CD4-positive, CD25-positive, alpha-beta regulatory T cell (primary cell): ENCODE measurements around the gene RNF2. TPM values are rescaled to one million over a fixed set of nuclear protein-coding genes. Genes with fewer than 3 reads are reported as not detected.

Experiments
- ATAC-seq, 2 donors: fragments of 150-1000 bp; cut with Tn5 transposase; one replicate each; pipeline ENCODE4 v1.10.0; 2021; ENCODE audit warnings: low read depth in 2 of 2, moderate number of reproducible peaks in 2 of 2, moderate library complexity in 1 of 2
- DNase-seq, 3 donors: peaks; one replicate each; pipeline versions ENCODE4 v3.0.0 to v3.0.0-alpha.2; 2012 to 2022; ENCODE audit warnings: mixed read lengths in 1 of 3
- H3K27ac ChIP-seq: one replicate; pipeline ENCODE4 v1.7.0; 2013; ENCODE audit warnings: mild to moderate bottlenecking, low read length; ENCODE audit not compliant: insufficient read depth, poor library complexity, severe bottlenecking
- H3K27me3 ChIP-seq: one replicate; pipeline ENCODE4 v1.7.0; 2013; ENCODE audit warnings: low read length; ENCODE audit not compliant: control insufficient read depth, insufficient read depth
- H3K36me3 ChIP-seq: one replicate; pipeline ENCODE4 v1.7.0; 2013; ENCODE audit warnings: mild to moderate bottlenecking, low read length, moderate library complexity; ENCODE audit not compliant: control insufficient read depth, insufficient read depth
- H3K4me1 ChIP-seq: 2 replicates; pipeline ENCODE4 v1.7.0; 2013; ENCODE audit warnings: mild to moderate bottlenecking, low read length; ENCODE audit not compliant: insufficient read depth, control insufficient read depth, poor library complexity, severe bottlenecking
- H3K4me3 ChIP-seq: one replicate; pipeline ENCODE4 v1.7.0; 2013; ENCODE audit warnings: low read depth, mild to moderate bottlenecking, low read length, moderate library complexity
- H3K9me3 ChIP-seq, 2 experiments: 1 replicate in 1 of 2; 2 replicates in 1 of 2; pipeline ENCODE4 v1.7.0; 2013; ENCODE audit warnings: low read length in 2 of 2, mild to moderate bottlenecking in 1 of 2, moderate library complexity in 1 of 2; ENCODE audit not compliant: control insufficient read depth in 2 of 2
- H3K27ac Mint-ChIP-seq, 3 donors: one replicate each; pipeline ENCODE4 v1.8.0; 2020 to 2022; ENCODE audit warnings: mild to moderate bottlenecking in 3 of 3, mixed read lengths in 3 of 3, moderate library complexity in 2 of 3
- H3K27me3 Mint-ChIP-seq: one replicate; pipeline ENCODE4 v1.8.0; 2022; ENCODE audit warnings: mild to moderate bottlenecking, mixed read lengths
- H3K36me3 Mint-ChIP-seq: one replicate; pipeline ENCODE4 v1.8.0; 2020; ENCODE audit warnings: mixed read lengths
- H3K4me1 Mint-ChIP-seq, 4 donors: one replicate each; pipeline ENCODE4 v1.8.0; 2020 to 2022; ENCODE audit warnings: mixed read lengths in 4 of 4, mild to moderate bottlenecking in 1 of 4
- H3K4me3 Mint-ChIP-seq, 4 donors: one replicate each; pipeline ENCODE4 v1.8.0; 2020 to 2022; ENCODE audit warnings: mild to moderate bottlenecking in 4 of 4, mixed read lengths in 4 of 4, moderate library complexity in 3 of 4
- H3K9me3 Mint-ChIP-seq, 7 donors: one replicate each; pipeline ENCODE4 v1.8.0; 2020 to 2022; ENCODE audit warnings: mixed read lengths in 7 of 7, mild to moderate bottlenecking in 3 of 7, moderate library complexity in 2 of 7
- polyA plus RNA-seq, 4 donors: library from polyadenylated mRNA; unstranded; fragments of 300-500 nt; fragmentation: Illumina TruSeq; gene quantifications; one replicate each; pipeline ENCODE4 v1.2.3, GENCODE V29; 2021
- total RNA-seq: library from RNA; stranded (reverse); gene quantifications from one replicate; pipeline ENCODE4 v1.2.3, GENCODE V29; 2022

Gene RNF2
- total and polyA plus RNA-seq, 5 donors from 2014 or later: 16.4 to 33.3 (median 25.4) TPM

DNA sequence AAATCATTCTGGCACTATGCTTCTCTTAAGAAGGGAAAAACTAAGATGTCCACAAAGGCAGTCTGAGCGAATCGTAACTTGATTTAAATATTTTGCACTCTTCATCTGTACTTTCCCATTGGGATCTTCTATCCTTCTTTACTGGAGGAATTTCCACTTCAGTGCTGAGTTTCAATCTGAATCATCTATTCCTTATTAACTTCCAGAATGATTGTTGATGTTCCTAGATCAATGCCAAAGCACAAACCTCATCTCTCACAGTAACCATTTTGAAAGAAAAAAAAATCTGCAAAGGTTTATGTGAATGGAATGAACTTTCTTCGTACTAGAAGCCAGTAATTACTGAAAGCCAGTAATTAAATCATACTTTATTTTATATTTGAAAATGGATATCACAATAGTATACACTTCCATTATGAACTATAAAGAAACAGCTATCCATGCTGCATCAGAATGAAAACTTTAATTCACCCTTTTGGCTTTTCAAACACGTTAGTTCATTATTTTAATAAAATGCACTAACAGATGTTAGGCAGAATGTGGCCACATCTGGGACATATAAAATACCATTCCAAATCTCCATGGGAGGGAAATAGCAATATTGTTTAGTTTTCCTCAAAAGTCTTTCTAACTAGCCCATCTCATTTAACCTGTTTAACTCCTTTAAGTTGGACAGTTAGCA lies 5.5 kb upstream of the RNF2 start:
- Histone ChIP-seq H3K4me1 (no peaks in the 10 kb centered on the region), H3K27ac (no peak overlapping the region), H3K4me3 (no peak overlapping the region), H3K9me3 (no peaks in the 10 kb centered on the region), H3K36me3 (no peaks in the 10 kb centered on the region), H3K27me3 (peaks cover 8% of the 10 kb centered on the region)
- Mint-ChIP-seq H3K9me3 (no peaks in the 10 kb centered on the region), H3K27ac (no peak overlapping the region), H3K4me3 (peak overlapping the region in 1 of 4 donors; percentile 52), H3K27me3 (peaks cover 24% of the 10 kb centered on the region), H3K4me1 (peaks cover 8 to 15% (median 8%) of the 10 kb centered on the region in 4 donors), H3K36me3 (no peaks in the 10 kb centered on the region)
- ATAC-seq (no peak), DNase-seq (no peak)

DNA sequence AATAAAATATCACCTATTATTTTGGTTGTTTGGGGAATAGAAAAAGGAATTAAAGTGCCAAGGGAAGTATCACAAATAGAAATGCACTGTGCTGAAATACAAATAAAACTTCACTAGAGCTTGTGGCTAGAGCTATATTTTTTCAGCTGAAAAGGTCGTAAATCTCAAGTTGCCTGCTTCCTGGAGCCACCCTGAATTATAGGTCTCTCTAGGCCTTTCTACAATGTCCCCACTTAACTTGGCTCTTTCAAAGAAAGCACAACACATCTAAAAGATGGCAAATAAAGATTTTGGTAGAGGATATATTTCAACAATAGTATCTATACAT lies 5.0 kb upstream of the RNF2 start:
- Mint-ChIP-seq H3K27ac (no peak overlapping the region), H3K27me3 (peaks cover 19% of the 10 kb centered on the region), H3K9me3 (no peaks in the 10 kb centered on the region), H3K4me1 (peaks cover 8 to 15% (median 9%) of the 10 kb centered on the region in 4 donors), H3K4me3 (no peak overlapping the region), H3K36me3 (no peaks in the 10 kb centered on the region)
- DNase-seq (no peak), ATAC-seq (no peak)
- Histone ChIP-seq H3K36me3 (no peaks in the 10 kb centered on the region), H3K27me3 (peaks cover 7% of the 10 kb centered on the region), H3K27ac (no peak overlapping the region), H3K4me1 (no peaks in the 10 kb centered on the region), H3K9me3 (no peaks in the 10 kb centered on the region), H3K4me3 (no peak overlapping the region)

DNA sequence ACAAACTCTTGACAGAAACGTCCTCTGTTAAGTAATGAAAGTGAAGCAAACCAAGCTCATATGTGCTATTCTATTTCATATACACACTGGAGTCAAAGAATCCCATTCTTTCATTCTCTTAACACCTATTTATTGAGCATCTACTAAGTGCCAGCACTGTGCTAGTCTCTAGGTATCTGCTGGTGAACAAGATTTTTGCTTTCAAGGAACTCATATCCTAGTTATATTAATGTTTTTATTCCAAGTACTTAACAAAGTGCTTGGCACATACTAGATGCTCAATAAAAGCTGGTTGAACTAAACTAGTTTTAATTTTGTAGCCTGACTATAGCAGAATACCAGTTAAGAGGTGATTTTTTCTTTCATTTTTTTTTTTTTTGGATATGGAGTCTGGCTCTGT lies 3.6 kb upstream of the RNF2 start:
- no peak overlapping the region for H3K4me3 ChIP-seq
- peaks cover 4% of the 10 kb centered on the region for H3K4me1 ChIP-seq
- Mint-ChIP-seq H3K9me3 (no peaks in the 10 kb centered on the region), H3K27ac (no peak overlapping the region), H3K4me1 (peaks cover 14 to 23% (median 16%) of the 10 kb centered on the region in 4 donors), H3K4me3 (no peak overlapping the region), H3K27me3 (peaks cover 13% of the 10 kb centered on the region), H3K36me3 (no peaks in the 10 kb centered on the region)
- peaks cover 3% of the 10 kb centered on the region for H3K27me3 ChIP-seq
- H3K9me3 ChIP-seq: no peaks in the 10 kb centered on the region
- DNase-seq: no peak
- ATAC-seq: no peak
- no peaks in the 10 kb centered on the region for H3K36me3 ChIP-seq
- no peak overlapping the region for H3K27ac ChIP-seq

DNA sequence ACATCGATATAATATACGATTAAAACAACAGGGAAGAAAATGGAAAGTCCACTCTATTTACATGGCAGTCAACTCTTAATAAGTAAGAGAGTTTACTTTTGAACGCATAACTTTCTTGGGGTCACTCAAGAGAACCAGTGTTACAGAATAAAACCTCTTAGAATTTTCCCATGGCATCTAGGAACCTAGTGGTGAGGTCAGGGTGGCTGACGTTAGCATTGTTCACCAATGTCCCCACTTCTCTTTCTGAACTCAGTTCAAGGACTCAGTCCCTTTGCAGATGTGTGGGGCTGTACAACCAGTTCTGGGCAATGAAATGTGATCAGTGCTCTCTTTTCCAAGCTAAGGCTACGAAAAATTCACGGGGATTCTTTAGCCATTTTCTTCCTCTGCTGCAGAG lies 2.6 kb upstream of the RNF2 start:
- no peak for ATAC-seq
- Mint-ChIP-seq H3K27ac (no peak overlapping the region), H3K27me3 (peaks cover 4% of the 10 kb centered on the region), H3K4me1 (peaks cover 21 to 29% (median 25%) of the 10 kb centered on the region in 4 donors), H3K9me3 (no peaks in the 10 kb centered on the region), H3K36me3 (no peaks in the 10 kb centered on the region), H3K4me3 (peak overlapping the region in 2 of 4 donors; percentile 35 to 93)
- no peak for DNase-seq
- Histone ChIP-seq H3K27me3 (peaks cover 3% of the 10 kb centered on the region), H3K4me1 (peaks cover 12% of the 10 kb centered on the region), H3K36me3 (no peaks in the 10 kb centered on the region), H3K27ac (no peak overlapping the region), H3K9me3 (no peaks in the 10 kb centered on the region), H3K4me3 (no peak overlapping the region)

DNA sequence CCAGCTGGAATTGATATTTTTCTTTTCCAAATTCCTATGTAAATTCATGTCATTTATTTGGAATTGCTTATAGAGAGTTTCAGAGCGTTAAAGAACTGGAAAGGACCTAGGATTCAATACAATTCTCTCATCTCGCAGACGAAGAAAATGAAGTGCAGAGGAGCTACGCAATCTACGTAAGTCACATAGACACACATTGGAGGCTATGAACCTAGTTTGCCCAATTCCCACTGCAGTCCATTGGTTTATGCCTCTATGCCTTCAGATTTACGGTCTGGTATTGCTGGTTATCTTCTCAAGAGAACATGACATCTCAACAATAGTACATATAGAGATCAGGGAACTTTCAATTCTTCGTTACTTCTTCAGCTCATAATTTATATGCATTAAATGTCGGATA lies 971 bp upstream of the RNF2 start:
- H3K4me3 Mint-ChIP-seq: peak overlapping the region; percentile 92 to 97 (median 94)
- no peaks in the 10 kb centered on the region for H3K9me3 ChIP-seq
- DNase-seq: no peak
- H3K27ac ChIP-seq: peak overlapping the region; percentile 77
- H3K4me3 ChIP-seq: peak overlapping the region; percentile 75
- H3K36me3 Mint-ChIP-seq: no peaks in the 10 kb centered on the region
- peaks cover 21 to 41% (median 34%) of the 10 kb centered on the region in 4 donors for H3K4me1 Mint-ChIP-seq
- peaks cover 0 to under 1% (median 0%) of the 10 kb centered on the region in 7 donors for H3K9me3 Mint-ChIP-seq
- H3K27ac Mint-ChIP-seq: peak overlapping the region; percentile 39 to 94 (median 58)
- peaks cover 21% of the 10 kb centered on the region for H3K4me1 ChIP-seq
- H3K27me3 Mint-ChIP-seq: peaks cover 4% of the 10 kb centered on the region
- no peak for ATAC-seq
- H3K27me3 ChIP-seq: peaks cover 3% of the 10 kb centered on the region
- H3K36me3 ChIP-seq: no peaks in the 10 kb centered on the region

DNA sequence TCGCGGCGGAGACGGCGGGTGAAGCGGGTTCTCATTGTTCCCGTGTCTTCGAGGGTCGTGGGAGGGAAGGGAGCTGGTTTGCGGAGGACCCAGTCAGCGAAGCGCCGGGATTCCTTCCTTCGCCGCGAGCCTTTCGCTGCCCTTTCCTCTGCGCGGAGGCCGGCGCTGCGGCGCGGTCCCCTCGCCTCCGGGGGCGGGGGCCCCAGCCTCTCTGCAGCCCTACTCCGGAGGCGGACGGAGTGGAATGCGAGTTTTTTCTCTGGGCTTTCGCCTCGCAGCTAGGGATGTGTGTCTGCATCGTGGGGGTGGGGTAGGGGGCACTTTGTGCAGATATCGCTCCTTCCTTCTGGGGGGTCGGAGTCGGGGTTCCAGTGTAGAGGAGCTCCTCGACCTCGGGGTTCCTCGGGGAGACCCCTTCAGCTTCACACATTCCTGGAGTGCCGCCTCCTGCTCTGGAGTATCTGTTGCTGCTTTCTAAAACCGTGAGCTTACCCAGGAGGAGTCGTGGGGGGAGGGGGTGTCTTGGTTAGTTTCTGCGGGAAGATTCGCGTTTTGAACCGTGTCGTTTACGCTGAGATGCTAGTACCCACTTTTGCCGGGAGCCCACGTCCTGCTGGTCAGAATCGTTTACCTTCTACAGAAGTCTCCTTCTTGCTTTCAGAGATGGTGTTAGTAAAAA lies 595 bp downstream of the RNF2 start:
- H3K27me3 Mint-ChIP-seq: peaks cover 4% of the 10 kb centered on the region
- ATAC-seq (peak in 1 of 2 donors; percentile 6), DNase-seq (peak in 2 of 3 donors; percentile 10 to 45)
- Histone ChIP-seq H3K4me3 (peak overlapping the region; percentile 95), H3K27me3 (no peaks in the 10 kb centered on the region), H3K27ac (peak overlapping the region; percentile 77), H3K4me1 (peaks cover 21% of the 10 kb centered on the region), H3K9me3 (no peaks in the 10 kb centered on the region), H3K36me3 (no peaks in the 10 kb centered on the region)
- no peaks in the 10 kb centered on the region for H3K36me3 Mint-ChIP-seq
- peak overlapping the region; percentile 90 to 94 (median 93) for H3K27ac Mint-ChIP-seq
- peaks cover 0 to 1% (median 0%) of the 10 kb centered on the region in 7 donors for H3K9me3 Mint-ChIP-seq
- H3K4me3 Mint-ChIP-seq: peak overlapping the region; percentile 92 to 97 (median 94)
- peaks cover 33 to 54% (median 43%) of the 10 kb centered on the region in 4 donors for H3K4me1 Mint-ChIP-seq

DNA sequence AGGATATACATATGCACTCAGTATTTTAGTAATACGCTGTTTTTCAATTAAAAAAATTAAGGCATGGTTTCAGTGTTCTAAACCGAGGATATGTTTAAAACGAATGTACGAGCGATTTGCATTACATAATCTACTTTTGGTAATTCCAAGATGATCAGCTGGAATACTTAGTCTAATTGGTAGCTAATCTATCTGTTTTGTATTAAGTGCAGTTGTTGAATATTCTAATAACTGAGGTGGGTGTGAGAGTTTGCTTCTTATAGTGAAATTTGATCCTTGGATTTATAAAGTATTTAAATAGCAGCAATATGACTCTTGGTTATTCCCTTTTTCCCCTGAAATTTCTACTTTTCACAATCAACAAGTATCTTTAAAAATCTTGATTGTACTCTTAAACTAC lies 1.3 kb downstream of the RNF2 start:
- Mint-ChIP-seq H3K4me3 (peak overlapping the region; percentile 92 to 97 (median 94)), H3K4me1 (peaks cover 38 to 60% (median 45%) of the 10 kb centered on the region in 4 donors)

More for the DNA sequence above, 1.3 kb downstream of the RNF2 start:
- Mint-ChIP-seq H3K36me3 (peaks cover 3% of the 10 kb centered on the region), H3K9me3 (peaks cover 0 to 1% (median 0%) of the 10 kb centered on the region in 7 donors), H3K27ac (peak overlapping the region; percentile 90 to 94 (median 93)), H3K27me3 (peaks cover 4% of the 10 kb centered on the region)
- no peak for DNase-seq
- Histone ChIP-seq H3K36me3 (no peaks in the 10 kb centered on the region), H3K27me3 (no peaks in the 10 kb centered on the region), H3K4me1 (peaks cover 21% of the 10 kb centered on the region), H3K9me3 (no peaks in the 10 kb centered on the region), H3K4me3 (peak overlapping the region; percentile 95), H3K27ac (no peak overlapping the region)
- ATAC-seq: no peak
